Endothelial cell (in vitro differentiated cells): ENCODE data around the gene PCSK5. TPM values are rescaled to one million over a fixed set of nuclear protein-coding genes. Genes with fewer than 3 reads are reported as not detected.

Source experiments
- DNase-seq: peaks from one replicate; pipeline ENCODE4 v3.0.0; 2021; ENCODE audit warnings: low spot score
- H3K27ac Mint-ChIP-seq: one replicate; pipeline ENCODE4 v1.8.0; 2021; ENCODE audit warnings: mixed read lengths, inconsistent platforms; ENCODE audit not compliant: unreplicated experiment
- H3K27me3 Mint-ChIP-seq: one replicate; pipeline ENCODE4 v1.8.0; 2021; ENCODE audit warnings: mild to moderate bottlenecking, moderate library complexity, mixed read lengths, inconsistent platforms; ENCODE audit not compliant: unreplicated experiment
- H3K36me3 Mint-ChIP-seq: one replicate; pipeline ENCODE4 v1.8.0; 2021; ENCODE audit warnings: mild to moderate bottlenecking, low read depth, mixed read lengths, inconsistent platforms; ENCODE audit not compliant: unreplicated experiment
- H3K4me1 Mint-ChIP-seq: one replicate; pipeline ENCODE4 v1.8.0; 2021; ENCODE audit warnings: mild to moderate bottlenecking, mixed read lengths, inconsistent platforms; ENCODE audit not compliant: unreplicated experiment
- H3K4me3 Mint-ChIP-seq: one replicate; pipeline ENCODE4 v1.8.0; 2021; ENCODE audit warnings: mild to moderate bottlenecking, mixed read lengths, inconsistent platforms; ENCODE audit not compliant: unreplicated experiment
- H3K9me3 Mint-ChIP-seq: one replicate; pipeline ENCODE4 v1.8.0; 2021; ENCODE audit warnings: mixed read lengths, inconsistent platforms; ENCODE audit not compliant: unreplicated experiment
- CTCF ChIP-seq: fragments of 200-600 bp; sonication (generic); IDR thresholded peaks from one replicate; pipeline ENCODE4 v1.5.0; 2021; ENCODE audit warnings: antibody characterized with exemption; ENCODE audit not compliant: unreplicated experiment
- total RNA-seq: library from RNA; stranded (reverse); fragmentation: NEBNext Ultra II Directional; extraction: Animal tissue kit (Norgen Biotek cat#: 25700); gene quantifications from one replicate; pipeline ENCODE4 v1.2.1, GENCODE V29; 2021; ENCODE audit not compliant: unreplicated experiment

The PCSK5 gene
- total RNA-seq, 1 donor from 2014 or later, result 3.1 TPM

DNA sequence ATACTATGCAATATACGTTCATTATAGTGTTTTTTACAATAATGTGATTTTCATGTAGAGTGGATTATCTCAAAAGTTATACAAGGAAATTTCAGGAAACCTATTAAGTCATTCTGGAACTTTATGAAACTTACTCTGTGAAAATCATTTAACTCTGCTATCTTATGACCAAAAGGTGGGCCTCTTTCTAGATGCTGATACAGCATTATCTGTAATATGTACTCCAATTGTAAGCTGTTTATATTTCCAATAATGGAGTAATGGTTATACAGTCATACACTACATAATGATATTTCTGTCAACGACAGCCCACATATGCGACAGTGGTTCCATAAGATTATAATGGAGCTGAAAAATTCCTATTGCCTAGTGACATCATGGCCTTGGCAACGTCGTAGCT lies 18.8 kb upstream of the PCSK5 start:
- H3K36me3 Mint-ChIP-seq, result no peaks in the 10 kb centered on the region
- no peak for TF ChIP-seq CTCF
- H3K9me3 Mint-ChIP-seq, result no peaks in the 10 kb centered on the region
- H3K4me3 Mint-ChIP-seq, result no peak overlapping the region
- no peaks in the 10 kb centered on the region for H3K4me1 Mint-ChIP-seq
- no peaks in the 10 kb centered on the region for H3K27me3 Mint-ChIP-seq
- no peak overlapping the region for H3K27ac Mint-ChIP-seq
- DNase-seq, result no peak

- H3K4me1 Mint-ChIP-seq, result no peaks in the 10 kb centered on the region
- no peak for DNase-seq
- TF ChIP-seq CTCF, result no peak
- H3K27ac Mint-ChIP-seq, result no peak overlapping the region
- no peaks in the 10 kb centered on the region for H3K9me3 Mint-ChIP-seq
- H3K36me3 Mint-ChIP-seq, result no peaks in the 10 kb centered on the region
- no peaks in the 10 kb centered on the region for H3K27me3 Mint-ChIP-seq
- H3K4me3 Mint-ChIP-seq, result no peak overlapping the region
Observed at GRCh38 chr9:75873712-75874111, 16.8 kb upstream of the PCSK5 start.

DNA sequence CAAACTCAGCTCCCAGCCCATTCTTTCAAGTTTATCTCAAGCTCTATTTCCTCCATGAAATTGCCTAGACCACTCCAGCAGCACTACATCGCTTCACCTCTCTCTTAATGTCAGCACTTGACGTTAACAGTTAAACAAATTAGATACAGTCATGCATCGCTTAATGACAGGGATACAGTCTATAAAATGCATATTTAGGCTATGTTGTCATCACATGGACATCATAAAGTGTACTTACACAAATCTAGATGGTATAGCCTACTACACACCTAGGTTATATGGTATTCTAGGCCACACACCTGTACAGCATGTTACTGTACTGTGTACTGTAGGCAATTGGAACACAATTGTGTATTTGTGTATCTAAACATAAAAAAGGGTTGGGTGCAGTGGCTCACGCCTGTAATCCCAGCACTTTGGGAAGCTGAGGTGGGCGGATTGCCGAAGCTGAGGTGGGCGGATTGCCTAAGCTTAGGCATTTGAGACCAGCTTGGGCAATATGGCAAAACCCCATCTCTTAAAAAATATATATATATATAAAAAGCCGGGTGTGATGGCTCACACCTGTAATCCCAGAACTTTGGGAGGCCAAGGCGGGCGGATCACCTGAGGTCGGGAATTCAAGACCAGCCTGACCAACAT lies 13.4 kb upstream of the PCSK5 start:
- H3K27ac Mint-ChIP-seq, result no peak overlapping the region
- no peak for TF ChIP-seq CTCF
- no peak for DNase-seq
- no peaks in the 10 kb centered on the region for H3K36me3 Mint-ChIP-seq
- no peak overlapping the region for H3K4me3 Mint-ChIP-seq
- no peaks in the 10 kb centered on the region for H3K9me3 Mint-ChIP-seq
- no peaks in the 10 kb centered on the region for H3K27me3 Mint-ChIP-seq
- no peaks in the 10 kb centered on the region for H3K4me1 Mint-ChIP-seq

DNA sequence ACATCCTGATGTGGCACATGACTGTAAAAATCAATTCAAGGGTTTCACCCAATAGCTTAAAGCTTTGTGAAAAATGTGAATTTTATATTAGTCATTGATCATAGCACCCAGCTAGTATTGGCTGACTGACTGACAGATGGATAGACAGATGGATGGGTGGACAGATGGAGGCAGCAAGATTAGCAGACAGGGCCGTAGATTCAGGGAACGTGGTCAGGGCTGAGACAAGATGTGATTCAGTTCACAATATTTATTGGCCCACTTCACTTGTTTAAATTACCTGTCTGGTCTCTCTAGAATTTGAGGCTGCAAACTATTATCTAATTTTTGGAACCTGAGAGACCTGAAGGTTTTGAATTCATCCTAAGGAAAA lies 12.0 kb upstream of the PCSK5 start:
- Mint-ChIP-seq H3K4me1 (no peaks in the 10 kb centered on the region), H3K27me3 (no peaks in the 10 kb centered on the region), H3K36me3 (no peaks in the 10 kb centered on the region), H3K27ac (no peak overlapping the region), H3K4me3 (no peak overlapping the region), H3K9me3 (no peaks in the 10 kb centered on the region)
- no peak for TF ChIP-seq CTCF
- DNase-seq, result no peak

- no peak overlapping the region for H3K27ac Mint-ChIP-seq
- no peak for TF ChIP-seq CTCF
- H3K27me3 Mint-ChIP-seq, result no peaks in the 10 kb centered on the region
- no peaks in the 10 kb centered on the region for H3K9me3 Mint-ChIP-seq
- no peak overlapping the region for H3K4me3 Mint-ChIP-seq
- no peaks in the 10 kb centered on the region for H3K36me3 Mint-ChIP-seq
- H3K4me1 Mint-ChIP-seq, result no peaks in the 10 kb centered on the region
- DNase-seq, result no peak
Observed at GRCh38 chr9:75880618-75881017, 9.9 kb upstream of the PCSK5 start.
